SIG-M5 treated with dmso at 0.1 percent for 504 hours (cell line): ENCODE results near the gene ECM1.
A peak's percentile ranks its signal among the peaks of the same experiment; 100 is the strongest.

Experiments used
- DNase-seq: peaks from one replicate; lab custom pipeline; 2025; ENCODE audit not compliant: unreplicated experiment; lab: John Stamatoyannopoulos, UW

ECM1 gene

DNA sequence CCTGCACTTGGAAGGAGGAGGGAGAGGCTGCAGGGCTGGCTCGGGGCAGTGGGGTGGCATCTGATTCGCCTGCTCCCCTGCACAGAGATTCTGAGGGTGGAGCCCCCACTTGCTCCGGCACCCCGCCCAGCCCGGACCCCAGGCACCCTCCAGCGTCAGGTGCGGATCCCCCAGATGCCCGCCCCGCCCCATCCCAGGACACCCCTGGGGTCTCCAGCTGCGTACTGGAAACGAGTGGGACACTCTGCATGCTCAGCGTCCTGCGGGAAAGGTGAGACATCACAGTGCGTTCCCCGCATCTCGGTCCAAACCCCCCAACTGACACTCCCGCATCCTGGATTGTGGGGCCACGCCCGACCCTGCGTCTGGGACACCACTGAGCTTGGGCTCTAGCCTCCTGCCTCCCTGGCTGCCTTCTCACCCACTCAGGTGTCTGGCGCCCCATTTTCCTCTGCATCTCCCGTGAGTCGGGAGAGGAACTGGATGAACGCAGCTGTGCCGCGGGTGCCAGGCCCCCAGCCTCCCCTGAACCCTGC, 49.2 kb downstream of the ECM1 start:
- DNase-seq = no peak

DNA sequence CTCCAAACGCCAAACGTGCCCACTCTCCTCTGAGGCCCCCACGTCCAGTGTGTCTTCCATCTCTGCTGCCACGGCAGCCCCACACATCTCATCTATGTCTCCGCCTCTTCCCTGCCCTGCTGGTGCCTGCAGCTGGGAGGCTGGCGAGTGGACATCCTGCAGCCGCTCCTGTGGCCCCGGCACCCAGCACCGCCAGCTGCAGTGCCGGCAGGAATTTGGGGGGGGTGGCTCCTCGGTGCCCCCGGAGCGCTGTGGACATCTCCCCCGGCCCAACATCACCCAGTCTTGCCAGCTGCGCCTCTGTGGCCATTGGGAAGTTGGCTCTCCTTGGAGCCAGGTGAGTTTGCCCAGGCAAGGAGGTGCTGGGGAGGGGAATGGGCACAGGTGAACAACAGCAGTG, 49.9 kb downstream of the ECM1 start:
- DNase-seq = no peak

- no peak for DNase-seq
Measured at GRCh38 chr1:150558303-150558704, 50.4 kb downstream of the ECM1 start.

GRCh38 chr1:150558761-150559655, 51.1 kb downstream of the ECM1 start:
- DNase-seq = no peak

GRCh38 chr1:150559656-150560010, 51.7 kb downstream of the ECM1 start:
- no peak for DNase-seq

GRCh38 chr1:150560011-150560438, 52.1 kb downstream of the ECM1 start:
- peak; percentile 84 for DNase-seq

DNA sequence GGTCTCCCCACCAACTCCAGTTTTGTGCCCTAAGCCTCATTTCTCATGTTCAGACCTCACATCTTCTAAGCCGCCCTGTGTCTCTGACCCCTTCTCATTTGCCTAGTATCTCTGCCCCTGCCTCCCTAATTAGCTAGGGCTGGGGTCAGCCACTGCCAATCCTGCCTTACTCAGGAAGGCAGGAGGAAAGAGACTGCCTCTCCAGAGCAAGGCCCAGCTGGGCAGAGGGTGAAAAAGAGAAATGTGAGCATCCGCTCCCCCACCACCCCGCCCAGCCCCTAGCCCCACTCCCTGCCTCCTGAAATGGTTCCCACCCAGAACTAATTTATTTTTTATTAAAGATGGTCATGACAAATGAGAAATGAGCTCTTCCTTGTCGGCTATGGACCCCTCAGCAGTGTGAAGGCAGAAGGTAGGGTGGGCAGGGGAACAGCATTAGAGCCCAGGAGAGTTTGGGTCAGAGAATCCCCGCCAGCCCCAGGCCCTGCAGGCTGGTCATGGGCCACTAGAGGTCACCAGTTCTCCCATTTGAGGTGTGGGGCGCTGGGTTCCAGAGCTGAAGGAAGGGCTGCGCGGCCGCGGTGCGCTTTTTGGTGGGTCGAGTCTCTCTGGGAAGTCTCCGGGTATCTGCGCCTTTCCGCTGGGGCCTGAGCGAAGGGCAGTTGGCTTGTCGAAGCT, 52.8 kb downstream of the ECM1 start:
- DNase-seq = peak; percentile 94

DNA sequence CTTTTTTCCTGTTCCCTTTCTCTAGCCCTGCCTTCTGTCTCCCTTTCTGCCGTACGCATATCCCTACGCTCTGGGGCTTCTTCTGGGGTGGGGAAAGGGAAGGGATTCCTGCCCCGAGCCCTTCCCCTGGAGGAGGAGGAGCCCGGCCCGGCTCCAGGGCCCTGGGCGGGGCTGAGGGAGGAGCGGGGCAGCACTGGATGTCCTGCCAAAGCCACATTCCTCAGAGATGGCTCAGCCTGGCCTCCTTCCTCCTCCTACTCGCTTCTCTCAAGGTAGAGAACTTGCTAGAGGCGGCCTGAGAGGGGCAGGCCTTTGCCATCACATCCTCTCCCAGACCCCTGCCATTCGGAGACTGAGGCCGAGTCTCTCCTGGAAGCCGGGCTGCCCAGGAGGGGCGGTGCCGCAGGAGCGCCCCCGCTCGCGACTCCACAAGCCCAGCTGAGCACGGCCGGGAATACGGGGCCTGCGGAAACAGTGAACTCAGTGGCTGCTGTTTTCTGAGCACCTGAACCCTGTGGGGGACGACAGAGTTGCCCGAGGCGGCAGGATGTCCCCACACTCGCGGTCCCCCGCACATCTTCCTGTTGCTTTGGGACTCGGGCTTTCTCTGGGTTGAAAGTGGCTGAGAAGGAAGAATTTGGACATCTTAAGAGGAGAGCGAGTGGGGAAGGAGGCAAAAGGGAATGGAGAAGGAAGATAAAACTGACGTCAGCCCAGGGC, 53.5 kb downstream of the ECM1 start:
- DNase-seq = peak; percentile 93

- DNase-seq = peak; percentile 76
Measured at GRCh38 chr1:150561974-150562445, 54.1 kb downstream of the ECM1 start.

DNA sequence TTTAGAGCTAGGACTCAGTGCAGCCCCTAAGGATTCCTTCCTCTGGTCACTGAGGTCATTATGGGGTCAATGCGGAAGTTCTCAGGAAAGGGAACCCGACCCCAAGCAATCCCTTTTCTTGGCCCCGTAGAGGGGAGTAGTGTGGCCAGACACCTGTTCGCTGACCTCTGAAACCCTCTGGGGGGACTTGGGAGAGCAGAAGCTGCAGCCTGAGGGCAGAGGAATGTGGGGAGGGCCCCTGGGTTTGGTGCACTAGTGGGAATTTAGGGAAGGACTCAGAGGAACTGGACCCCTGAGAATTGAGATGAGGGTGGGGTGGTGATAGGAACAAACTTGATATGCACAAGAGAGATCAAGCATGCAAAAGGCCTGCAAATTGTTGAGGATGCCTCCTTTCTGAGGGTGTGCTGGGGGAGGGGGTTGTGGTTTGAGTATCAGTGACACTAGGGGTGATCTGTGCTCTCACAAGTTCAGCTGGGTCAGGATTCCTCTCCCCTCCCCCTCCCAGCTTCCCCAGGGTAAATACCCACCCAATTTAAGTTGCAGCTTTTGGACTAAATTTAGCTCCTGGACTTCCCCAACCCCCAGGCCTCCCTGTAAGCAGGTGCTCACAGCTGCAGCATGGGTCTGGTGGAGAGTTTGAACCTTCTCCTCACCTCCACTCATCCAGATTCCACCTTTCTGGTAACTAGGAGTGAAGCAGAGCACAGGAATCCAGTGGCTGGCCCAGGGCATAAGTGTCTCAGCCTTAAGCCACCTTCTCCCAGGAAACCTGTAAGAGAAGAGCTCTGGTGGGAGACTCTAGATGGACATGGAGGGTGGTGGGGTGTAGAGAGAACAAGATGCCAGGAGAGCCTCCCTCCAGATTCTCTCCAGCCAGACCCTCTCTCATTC, 54.8 kb downstream of the ECM1 start:
- DNase-seq = no peak
